Measurements from ENCODE around the gene GMPPB.

Gene GMPPB

GRCh38 chr3:49681232-49681522 lies 42.6 kb downstream of the GMPPB start:
- Mint-ChIP-seq H3K9me3 (ENCODE audit: low read depth) (no peaks in the 10 kb centered on the region), H3K4me1 (ENCODE audit: low read depth) (peaks cover 17% of the 10 kb centered on the region), H3K36me3 (peaks cover 2% of the 10 kb centered on the region), H3K4me3 (no peak overlapping the region), H3K27me3 (no peaks in the 10 kb centered on the region), H3K27ac (no peak overlapping the region)

GRCh38 chr3:49680493-49681231 lies 43.1 kb downstream of the GMPPB start:
- no peaks in the 10 kb centered on the region for H3K9me3 Mint-ChIP-seq (ENCODE audit: low read depth)
- peaks cover 2% of the 10 kb centered on the region for H3K36me3 Mint-ChIP-seq
- no peak overlapping the region for H3K27ac Mint-ChIP-seq
- no peaks in the 10 kb centered on the region for H3K27me3 Mint-ChIP-seq
- peaks cover 21% of the 10 kb centered on the region for H3K4me1 Mint-ChIP-seq (ENCODE audit: low read depth)
- no peak overlapping the region for H3K4me3 Mint-ChIP-seq

- Mint-ChIP-seq H3K4me1 (ENCODE audit: low read depth) (peaks cover 42% of the 10 kb centered on the region), H3K9me3 (ENCODE audit: low read depth) (no peaks in the 10 kb centered on the region), H3K36me3 (peaks cover 2% of the 10 kb centered on the region), H3K27ac (no peak overlapping the region), H3K4me3 (peak overlapping the region; percentile 92), H3K27me3 (no peaks in the 10 kb centered on the region)
Observed at GRCh38 chr3:49675912-49676311, 47.8 kb downstream of the GMPPB start.

- H3K9me3 Mint-ChIP-seq (ENCODE audit: low read depth) = no peaks in the 10 kb centered on the region
- H3K27me3 Mint-ChIP-seq = no peaks in the 10 kb centered on the region
- H3K4me1 Mint-ChIP-seq (ENCODE audit: low read depth) = peaks cover 38% of the 10 kb centered on the region
- H3K36me3 Mint-ChIP-seq = no peaks in the 10 kb centered on the region
- peak overlapping the region; percentile 92 for H3K4me3 Mint-ChIP-seq
- peak overlapping the region; percentile 28 for H3K27ac Mint-ChIP-seq
Observed at GRCh38 chr3:49674497-49674983, 49.2 kb downstream of the GMPPB start.

GRCh38 chr3:49673715-49674496 lies 49.8 kb downstream of the GMPPB start, which contains the start of gene APEH:
TSS of gene APEH (plus strand) at chr3:49674351. CDS start at chr3:49674402, 51 bp downstream.
- no peaks in the 10 kb centered on the region for H3K27me3 Mint-ChIP-seq
- H3K4me3 Mint-ChIP-seq = peak within 1 kb of the TSS; percentile 92
- H3K27ac Mint-ChIP-seq = peak within 1 kb of the TSS; percentile 95
- H3K4me1 Mint-ChIP-seq (ENCODE audit: low read depth) = peaks cover 38% of the 10 kb centered on the region
- no peaks in the 10 kb centered on the region for H3K36me3 Mint-ChIP-seq
- H3K9me3 Mint-ChIP-seq (ENCODE audit: low read depth) = no peaks in the 10 kb centered on the region

- H3K4me1 Mint-ChIP-seq (ENCODE audit: low read depth) = peaks cover 37% of the 10 kb centered on the region
- no peaks in the 10 kb centered on the region for H3K27me3 Mint-ChIP-seq
- H3K9me3 Mint-ChIP-seq (ENCODE audit: low read depth) = no peaks in the 10 kb centered on the region
- H3K4me3 Mint-ChIP-seq = peak overlapping the region; percentile 92
- peak overlapping the region; percentile 95 for H3K27ac Mint-ChIP-seq
- no peaks in the 10 kb centered on the region for H3K36me3 Mint-ChIP-seq
Observed at GRCh38 chr3:49673121-49673714, 50.5 kb downstream of the GMPPB start.

- Mint-ChIP-seq H3K4me1 (ENCODE audit: low read depth) (peaks cover 28% of the 10 kb centered on the region), H3K4me3 (peak overlapping the region; percentile 87), H3K27ac (peak overlapping the region; percentile 90), H3K9me3 (ENCODE audit: low read depth) (no peaks in the 10 kb centered on the region), H3K36me3 (no peaks in the 10 kb centered on the region), H3K27me3 (no peaks in the 10 kb centered on the region)
Observed at GRCh38 chr3:49671291-49672288, 52.2 kb downstream of the GMPPB start.

GRCh38 chr3:49670940-49671290 lies 52.8 kb downstream of the GMPPB start:
- Mint-ChIP-seq H3K27me3 (no peaks in the 10 kb centered on the region), H3K4me3 (no peak overlapping the region), H3K36me3 (no peaks in the 10 kb centered on the region), H3K27ac (no peak overlapping the region), H3K4me1 (ENCODE audit: low read depth) (peaks cover 24% of the 10 kb centered on the region), H3K9me3 (ENCODE audit: low read depth) (no peaks in the 10 kb centered on the region)
